SK-N-SH treated with all-trans-retinoic acid at 6 μM for 48 hours (cell line): Measurements from ENCODE around the gene TRIM8.

ENCODE experiments used
- ATAC-seq: fragments of 200-7000 bp; cut with Tn5 transposase; 3 replicates; pipeline ENCODE4 v1.9.1; 2020; ENCODE audit warnings: mild to moderate bottlenecking, moderate library complexity
- BACH2 ChIP-seq: fragments of 250-450 bp; sonication (Bioruptor Pico); IDR thresholded peaks from 2 replicates; pipeline ENCODE4 v1.9.0; 2021; ENCODE audit warnings: mild to moderate bottlenecking, borderline replicate concordance
- CSDC2 ChIP-seq: fragments of 250-450 bp; sonication (Bioruptor Pico); IDR thresholded peaks from 2 replicates; pipeline ENCODE4 v1.5.0; 2020; ENCODE audit warnings: mild to moderate bottlenecking, moderate library complexity
- CSRNP3 ChIP-seq: fragments of 250-450 bp; sonication (Bioruptor Pico); IDR thresholded peaks from 2 replicates; pipeline ENCODE4 v1.5.1; 2021; ENCODE audit warnings: mild to moderate bottlenecking, moderate library complexity
- GLIS3 ChIP-seq: fragments of 250-450 bp; sonication (Bioruptor Pico); IDR thresholded peaks from 2 replicates; pipeline ENCODE4 v1.5.0; 2020; ENCODE audit warnings: mild to moderate bottlenecking, moderate library complexity
- ISL1 ChIP-seq: fragments of 250-450 bp; sonication (Bioruptor Pico); IDR thresholded peaks from 2 replicates; pipeline ENCODE4 v2.1.2; 2022; ENCODE audit warnings: mild to moderate bottlenecking, moderate library complexity
- OSR1 ChIP-seq: fragments of 250-450 bp; sonication (Bioruptor Pico); IDR thresholded peaks from 2 replicates; pipeline ENCODE4 v1.8.0; 2022; ENCODE audit warnings: moderate library complexity, mild to moderate bottlenecking, inconsistent platforms
- PATZ1 ChIP-seq: fragments of 250-450 bp; sonication (Bioruptor Pico); IDR thresholded peaks from 2 replicates; pipeline ENCODE4 v1.8.0; 2020; ENCODE audit warnings: mild to moderate bottlenecking, moderate library complexity, borderline replicate concordance
- PPARA ChIP-seq: fragments of 250-450 bp; sonication (Bioruptor Pico); IDR thresholded peaks from 2 replicates; pipeline ENCODE4 v1.5.0; 2020; ENCODE audit warnings: mild to moderate bottlenecking, borderline replicate concordance
- RARB ChIP-seq: fragments of 250-450 bp; sonication (Bioruptor Pico); IDR thresholded peaks from 2 replicates; pipeline ENCODE4 v1.8.0; 2021; ENCODE audit warnings: mild to moderate bottlenecking, moderate library complexity
- SNAI2 ChIP-seq: fragments of 250-450 bp; sonication (Bioruptor Pico); IDR thresholded peaks from 2 replicates; pipeline ENCODE4 v1.5.0; 2020; ENCODE audit warnings: mild to moderate bottlenecking, moderate library complexity
- TCF4 ChIP-seq: fragments of 250-450 bp; sonication (Bioruptor Pico); IDR thresholded peaks from 2 replicates; pipeline ENCODE4 v1.8.0; 2021; ENCODE audit warnings: mild to moderate bottlenecking, moderate library complexity, borderline replicate concordance
- TOX ChIP-seq: fragments of 250-450 bp; sonication (Bioruptor Pico); IDR thresholded peaks from 2 replicates; pipeline ENCODE4 v1.8.0; 2021; ENCODE audit warnings: mild to moderate bottlenecking, moderate library complexity, borderline replicate concordance
- ZC3H10 ChIP-seq: fragments of 250-450 bp; sonication (Bioruptor Pico); IDR thresholded peaks from 2 replicates; pipeline ENCODE4 v1.5.1; 2021; ENCODE audit warnings: mild to moderate bottlenecking, moderate library complexity
- ZFP3 ChIP-seq: fragments of 250-450 bp; sonication (Bioruptor Pico); IDR thresholded peaks from 2 replicates; pipeline ENCODE4 v1.5.0; 2020; ENCODE audit warnings: mild to moderate bottlenecking, moderate library complexity
- ZFP30 ChIP-seq: fragments of 450-650 bp; formaldehyde crosslinking; IDR thresholded peaks from 2 replicates; pipeline ENCODE4 v1.5.0; 2022; ENCODE audit warnings: mild to moderate bottlenecking, moderate library complexity
- ZNF70 ChIP-seq: fragments of 450-650 bp; formaldehyde crosslinking; IDR thresholded peaks from 2 replicates; pipeline ENCODE4 v1.5.0; 2020; ENCODE audit warnings: mild to moderate bottlenecking, moderate library complexity
- ZNF8 ChIP-seq: fragments of 450-650 bp; formaldehyde crosslinking; IDR thresholded peaks from 2 replicates; pipeline ENCODE4 v1.5.0; 2020; ENCODE audit warnings: mild to moderate bottlenecking, moderate library complexity
- TF ChIP-seq, protein P1 (sequence below): fragments of 250-450 bp; sonication (Bioruptor Pico); IDR thresholded peaks from 2 replicates; pipeline ENCODE4 v1.5.0; 2020; ENCODE audit warnings: mild to moderate bottlenecking, moderate library complexity
- TF ChIP-seq, protein P2 (sequence below): fragments of 250-450 bp; sonication (Bioruptor Pico); IDR thresholded peaks from 2 replicates; pipeline ENCODE4 v1.8.0; 2021; ENCODE audit warnings: low read depth, mild to moderate bottlenecking, moderate library complexity, borderline replicate concordance
- TF ChIP-seq, protein P3 (sequence below): fragments of 250-450 bp; sonication (Bioruptor Pico); IDR thresholded peaks from 2 replicates; pipeline ENCODE4 v1.5.1; 2020; ENCODE audit warnings: low read depth, mild to moderate bottlenecking, moderate library complexity

Gene TRIM8

GRCh38 chr10:102682981-102683380 lies 38.7 kb downstream of the TRIM8 start:
- TF ChIP-seq, protein P1, sequence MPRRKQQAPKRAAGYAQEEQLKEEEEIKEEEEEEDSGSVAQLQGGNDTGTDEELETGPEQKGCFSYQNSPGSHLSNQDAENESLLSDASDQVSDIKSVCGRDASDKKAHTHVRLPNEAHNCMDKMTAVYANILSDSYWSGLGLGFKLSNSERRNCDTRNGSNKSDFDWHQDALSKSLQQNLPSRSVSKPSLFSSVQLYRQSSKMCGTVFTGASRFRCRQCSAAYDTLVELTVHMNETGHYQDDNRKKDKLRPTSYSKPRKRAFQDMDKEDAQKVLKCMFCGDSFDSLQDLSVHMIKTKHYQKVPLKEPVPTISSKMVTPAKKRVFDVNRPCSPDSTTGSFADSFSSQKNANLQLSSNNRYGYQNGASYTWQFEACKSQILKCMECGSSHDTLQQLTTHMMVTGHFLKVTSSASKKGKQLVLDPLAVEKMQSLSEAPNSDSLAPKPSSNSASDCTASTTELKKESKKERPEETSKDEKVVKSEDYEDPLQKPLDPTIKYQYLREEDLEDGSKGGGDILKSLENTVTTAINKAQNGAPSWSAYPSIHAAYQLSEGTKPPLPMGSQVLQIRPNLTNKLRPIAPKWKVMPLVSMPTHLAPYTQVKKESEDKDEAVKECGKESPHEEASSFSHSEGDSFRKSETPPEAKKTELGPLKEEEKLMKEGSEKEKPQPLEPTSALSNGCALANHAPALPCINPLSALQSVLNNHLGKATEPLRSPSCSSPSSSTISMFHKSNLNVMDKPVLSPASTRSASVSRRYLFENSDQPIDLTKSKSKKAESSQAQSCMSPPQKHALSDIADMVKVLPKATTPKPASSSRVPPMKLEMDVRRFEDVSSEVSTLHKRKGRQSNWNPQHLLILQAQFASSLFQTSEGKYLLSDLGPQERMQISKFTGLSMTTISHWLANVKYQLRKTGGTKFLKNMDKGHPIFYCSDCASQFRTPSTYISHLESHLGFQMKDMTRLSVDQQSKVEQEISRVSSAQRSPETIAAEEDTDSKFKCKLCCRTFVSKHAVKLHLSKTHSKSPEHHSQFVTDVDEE (CRISPR knock-in tag), result no peak
- no peak for TF ChIP-seq ZC3H10 (CRISPR knock-in tag)
- no peak for TF ChIP-seq ZNF8 (CRISPR knock-in tag)
- TF ChIP-seq TCF4 (CRISPR knock-in tag), result no peak
- no peak for TF ChIP-seq BACH2
- no peak for TF ChIP-seq CSDC2
- TF ChIP-seq, protein P2, sequence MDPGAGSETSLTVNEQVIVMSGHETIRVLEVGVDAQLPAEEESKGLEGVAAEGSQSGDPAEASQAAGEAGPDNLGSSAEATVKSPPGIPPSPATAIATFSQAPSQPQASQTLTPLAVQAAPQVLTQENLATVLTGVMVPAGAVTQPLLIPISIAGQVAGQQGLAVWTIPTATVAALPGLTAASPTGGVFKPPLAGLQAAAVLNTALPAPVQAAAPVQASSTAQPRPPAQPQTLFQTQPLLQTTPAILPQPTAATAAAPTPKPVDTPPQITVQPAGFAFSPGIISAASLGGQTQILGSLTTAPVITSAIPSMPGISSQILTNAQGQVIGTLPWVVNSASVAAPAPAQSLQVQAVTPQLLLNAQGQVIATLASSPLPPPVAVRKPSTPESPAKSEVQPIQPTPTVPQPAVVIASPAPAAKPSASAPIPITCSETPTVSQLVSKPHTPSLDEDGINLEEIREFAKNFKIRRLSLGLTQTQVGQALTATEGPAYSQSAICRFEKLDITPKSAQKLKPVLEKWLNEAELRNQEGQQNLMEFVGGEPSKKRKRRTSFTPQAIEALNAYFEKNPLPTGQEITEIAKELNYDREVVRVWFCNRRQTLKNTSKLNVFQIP (CRISPR knock-in tag), result no peak
- no peak for TF ChIP-seq ZNF70 (CRISPR knock-in tag)
- no peak for TF ChIP-seq ZFP30 (CRISPR knock-in tag)
- TF ChIP-seq PATZ1, result no peak
- ATAC-seq, result no peak

DNA sequence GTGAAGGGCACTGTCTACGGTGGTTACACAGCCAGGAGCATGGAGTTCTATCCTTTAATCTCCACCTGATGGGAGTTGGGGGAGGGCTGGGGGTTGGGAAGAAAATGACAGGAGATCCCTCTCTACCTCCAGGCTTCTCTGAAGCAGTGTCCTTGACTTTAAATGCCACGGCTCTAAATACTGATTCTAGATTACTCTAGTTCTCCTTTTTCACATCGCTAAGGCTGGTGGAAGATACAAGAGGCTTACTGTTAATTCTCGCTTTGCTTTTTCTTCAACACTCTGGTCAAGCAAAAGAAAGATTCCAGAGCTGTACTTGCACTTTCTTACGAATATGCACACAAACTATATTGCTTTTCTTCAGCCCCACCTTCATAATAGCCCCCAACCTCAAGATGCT lies 39.5 kb downstream of the TRIM8 start:
- no peak for ATAC-seq
- TF ChIP-seq GLIS3 (CRISPR knock-in tag), result no peak
- TF ChIP-seq CSDC2, result no peak
- no peak for TF ChIP-seq TCF4 (CRISPR knock-in tag)
- no peak for TF ChIP-seq BACH2
- no peak for TF ChIP-seq SNAI2
- TF ChIP-seq ZC3H10 (CRISPR knock-in tag), result no peak
- no peak for TF ChIP-seq ISL1 (CRISPR knock-in tag)
- no peak for TF ChIP-seq TOX
- no peak for TF ChIP-seq ZNF8 (CRISPR knock-in tag)
- TF ChIP-seq ZNF70 (CRISPR knock-in tag), result no peak
- TF ChIP-seq CSRNP3, result no peak
- TF ChIP-seq OSR1 (CRISPR knock-in tag), result no peak
- TF ChIP-seq, protein P1 (CRISPR knock-in tag), result no peak
- TF ChIP-seq ZFP3 (CRISPR knock-in tag), result no peak
- TF ChIP-seq RARB, result no peak
- TF ChIP-seq, protein P3, sequence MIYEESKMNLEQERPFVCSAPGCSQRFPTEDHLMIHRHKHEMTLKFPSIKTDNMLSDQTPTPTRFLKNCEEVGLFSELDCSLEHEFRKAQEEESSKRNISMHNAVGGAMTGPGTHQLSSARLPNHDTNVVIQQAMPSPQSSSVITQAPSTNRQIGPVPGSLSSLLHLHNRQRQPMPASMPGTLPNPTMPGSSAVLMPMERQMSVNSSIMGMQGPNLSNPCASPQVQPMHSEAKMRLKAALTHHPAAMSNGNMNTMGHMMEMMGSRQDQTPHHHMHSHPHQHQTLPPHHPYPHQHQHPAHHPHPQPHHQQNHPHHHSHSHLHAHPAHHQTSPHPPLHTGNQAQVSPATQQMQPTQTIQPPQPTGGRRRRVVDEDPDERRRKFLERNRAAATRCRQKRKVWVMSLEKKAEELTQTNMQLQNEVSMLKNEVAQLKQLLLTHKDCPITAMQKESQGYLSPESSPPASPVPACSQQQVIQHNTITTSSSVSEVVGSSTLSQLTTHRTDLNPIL, result no peak
- TF ChIP-seq PPARA, result no peak
- TF ChIP-seq, all 23 proteins: peak for 0
